ENCODE results near the gene VPS41.
"Not testable (repeated sequence)": the region's sequence is repeated elsewhere in the genome, so short reads cannot be mapped to it uniquely, and the experiment has no call there.

Gene VPS41

DNA sequence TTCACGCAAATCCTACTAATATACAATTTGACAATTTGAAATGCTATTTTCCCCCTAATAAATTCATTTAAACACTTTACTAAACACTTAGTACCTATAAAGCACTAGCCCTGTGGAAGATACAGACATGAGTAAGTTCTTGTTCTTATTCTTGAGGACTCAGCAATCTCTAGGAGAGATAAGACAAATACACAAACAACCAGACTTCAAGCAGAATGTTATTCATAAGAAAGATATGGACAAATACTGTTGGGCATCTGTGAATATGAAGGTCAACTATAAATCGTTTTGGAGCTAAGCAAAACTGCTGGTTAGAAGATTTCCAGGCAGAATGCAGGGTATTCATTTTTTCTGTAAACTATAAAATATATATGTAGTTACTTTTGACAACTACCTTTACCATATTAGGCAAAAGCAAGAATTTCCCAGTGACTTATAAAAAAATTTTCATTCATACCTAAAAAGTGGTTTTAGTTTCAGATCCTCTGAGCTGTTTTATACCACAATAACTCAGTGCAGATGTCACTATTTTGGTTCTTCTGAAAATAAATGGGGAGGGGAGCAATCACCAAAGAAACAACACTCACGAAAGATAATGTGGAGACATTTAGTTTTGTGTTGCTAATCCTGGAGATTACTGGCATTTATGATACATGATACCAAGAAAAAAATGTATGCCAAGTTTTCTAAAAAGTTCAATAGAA is 3.8 kb downstream of the VPS41 start:
- DNase-seq: no peak

- DNase-seq: no peak
Observed at GRCh38 chr7:38903057-38903456, 5.9 kb downstream of the VPS41 start.

GRCh38 chr7:38902449-38902848 is 6.5 kb downstream of the VPS41 start:
- DNase-seq: no peak

DNA sequence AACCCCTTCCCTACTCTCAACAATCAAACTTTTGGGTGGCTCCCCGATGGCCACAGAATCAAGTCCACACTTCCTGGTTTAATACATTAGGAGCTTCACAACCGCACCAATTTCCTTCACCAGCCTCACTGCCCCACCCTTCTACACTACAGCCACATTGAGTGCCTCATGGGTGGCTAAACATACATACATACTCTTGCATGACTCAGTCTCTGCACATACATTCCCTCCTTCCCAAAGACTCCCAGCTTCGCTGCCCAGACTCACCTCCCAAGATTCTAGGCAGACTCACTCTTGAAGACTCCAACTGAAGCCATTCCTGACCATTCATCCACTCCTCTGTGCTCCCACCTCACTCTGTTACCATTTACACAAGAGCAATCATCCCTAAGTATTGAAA is 15.9 kb downstream of the VPS41 start:
- DNase-seq: no peak

DNA sequence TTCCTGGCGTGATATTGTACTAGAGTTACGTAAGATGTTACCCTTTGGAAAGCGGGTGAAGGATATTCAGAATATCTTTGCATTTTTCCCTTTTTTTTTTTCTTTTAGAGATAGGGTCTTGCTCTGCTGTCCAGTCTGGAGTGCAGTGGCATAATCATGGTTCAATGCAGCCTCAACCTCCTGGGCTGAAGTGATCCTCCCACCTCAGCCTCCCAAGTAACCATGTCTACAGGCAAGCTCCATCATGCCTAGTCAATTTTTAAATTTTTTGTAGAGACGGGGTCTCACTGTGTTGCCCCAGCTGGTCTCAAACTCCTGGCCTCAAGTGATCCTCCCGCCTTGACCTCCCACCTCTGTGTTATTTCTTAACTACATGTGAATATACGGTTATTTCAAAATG is 18.4 kb downstream of the VPS41 start:
- no peak for DNase-seq

- no peak for DNase-seq
Observed at GRCh38 chr7:38889872-38890432, 19.0 kb downstream of the VPS41 start.

- no peak for DNase-seq
Observed at GRCh38 chr7:38889079-38889478, 19.9 kb downstream of the VPS41 start.

DNA sequence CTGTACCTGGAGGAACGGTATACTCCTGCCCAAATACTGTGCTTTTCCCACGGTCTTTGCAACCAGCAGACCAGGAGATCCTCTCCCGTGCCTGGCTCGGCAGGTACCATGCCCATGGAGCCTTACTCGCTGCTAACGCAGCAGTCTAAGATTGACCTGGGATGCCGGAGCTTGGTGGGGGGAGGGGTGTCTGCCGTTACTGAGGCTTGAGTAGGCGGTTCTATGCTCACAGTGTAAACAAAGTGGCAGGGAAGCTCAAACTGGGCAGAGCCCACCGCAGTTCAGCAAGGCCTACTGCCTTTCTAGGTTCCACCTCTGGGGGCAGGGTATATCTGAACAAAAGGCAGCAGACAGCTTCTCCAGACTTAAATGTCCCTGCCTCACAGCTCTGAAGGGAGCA is 22.7 kb downstream of the VPS41 start:
- DNase-seq: no peak

DNA sequence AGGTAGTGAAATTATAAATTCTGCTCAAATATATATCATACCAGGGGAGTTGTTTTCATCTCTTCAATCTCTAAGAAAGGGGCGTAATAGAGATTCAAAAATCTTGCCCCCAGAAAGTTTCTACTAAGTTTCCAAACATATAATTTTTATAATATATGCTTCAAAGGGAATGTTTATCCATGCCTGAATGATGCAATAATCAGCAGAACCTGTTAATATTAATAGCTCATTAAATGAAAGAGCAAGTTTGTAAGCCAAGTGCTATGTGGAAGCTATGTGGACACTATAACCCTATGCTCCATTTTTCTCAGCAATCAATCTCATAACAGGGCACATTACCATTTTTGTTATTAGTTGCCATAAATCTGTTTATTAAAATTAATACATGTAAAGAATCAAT is 25.3 kb downstream of the VPS41 start:
- no peak for DNase-seq

DNA sequence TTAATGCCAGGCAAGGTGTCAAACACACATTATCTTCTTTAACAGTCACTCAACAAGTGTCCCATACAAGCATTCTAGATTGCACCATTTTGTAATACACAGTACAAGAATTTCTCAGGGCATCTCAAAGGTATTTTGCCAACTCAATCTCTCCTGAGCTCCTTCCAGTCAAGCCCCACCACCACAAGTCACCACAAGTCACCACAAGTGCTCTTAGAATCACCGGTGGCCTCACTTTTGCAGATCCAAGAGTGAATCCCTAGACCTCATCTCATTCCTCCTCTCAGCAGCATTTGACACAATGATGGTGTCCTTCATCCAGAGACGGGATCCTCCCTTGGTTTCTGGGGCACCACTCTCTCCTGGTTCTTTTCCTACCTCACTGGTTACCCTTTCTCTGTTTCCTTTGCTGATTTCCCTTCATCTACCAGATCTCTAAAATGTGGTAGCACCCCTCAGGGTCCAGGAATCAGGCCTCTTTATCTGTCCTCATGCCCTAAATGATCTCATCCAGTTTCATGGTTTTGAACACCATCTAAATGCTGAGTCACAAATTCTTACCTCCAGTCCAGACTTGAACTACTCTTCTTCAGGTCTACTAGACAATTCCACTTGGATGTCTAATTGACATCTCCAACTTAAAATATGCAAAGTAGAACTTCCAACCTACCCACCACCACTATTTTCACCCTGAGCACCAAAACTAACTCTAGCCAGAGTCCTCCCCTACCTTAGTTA is 26.9 kb downstream of the VPS41 start:
- no peak for DNase-seq

DNA sequence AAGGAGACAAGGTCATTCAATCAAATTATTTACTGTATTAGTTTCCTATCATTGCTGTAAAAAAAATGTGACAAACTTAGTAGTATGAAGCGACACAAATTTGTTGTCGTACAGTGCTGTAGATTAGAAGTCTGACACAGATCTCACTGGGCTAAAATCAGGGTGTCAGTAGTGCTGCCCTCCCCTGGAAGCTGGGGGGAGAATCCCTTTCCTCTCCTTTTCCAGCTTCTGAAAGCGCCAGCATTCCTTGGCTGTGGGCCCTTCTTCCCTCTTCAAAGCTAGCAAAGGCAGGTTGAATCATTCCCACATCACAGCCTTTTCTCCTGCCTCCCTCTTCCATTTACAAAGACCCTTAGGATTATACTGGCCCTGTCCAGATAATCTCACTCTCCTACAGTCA is 28.0 kb downstream of the VPS41 start:
- DNase-seq: no peak

DNA sequence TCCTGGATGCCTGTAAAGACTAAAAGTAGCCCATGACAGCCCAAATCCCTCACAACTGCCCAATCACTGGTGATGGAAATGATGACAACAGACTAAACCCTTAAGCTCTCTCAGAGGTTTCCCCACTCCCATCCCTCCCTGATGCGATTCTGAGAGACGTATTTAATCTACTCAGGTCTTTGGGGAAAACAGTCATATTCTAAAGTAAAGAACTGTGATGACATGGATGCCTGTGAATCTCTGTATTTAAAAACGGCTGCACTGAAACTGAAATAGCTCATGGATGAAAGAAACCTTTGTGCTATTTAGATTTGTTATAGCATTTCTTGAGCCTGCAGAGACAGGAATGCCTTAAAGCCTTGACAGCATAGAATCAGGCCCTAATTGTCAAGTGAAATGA is 28.5 kb downstream of the VPS41 start:
- no peak for DNase-seq

DNA sequence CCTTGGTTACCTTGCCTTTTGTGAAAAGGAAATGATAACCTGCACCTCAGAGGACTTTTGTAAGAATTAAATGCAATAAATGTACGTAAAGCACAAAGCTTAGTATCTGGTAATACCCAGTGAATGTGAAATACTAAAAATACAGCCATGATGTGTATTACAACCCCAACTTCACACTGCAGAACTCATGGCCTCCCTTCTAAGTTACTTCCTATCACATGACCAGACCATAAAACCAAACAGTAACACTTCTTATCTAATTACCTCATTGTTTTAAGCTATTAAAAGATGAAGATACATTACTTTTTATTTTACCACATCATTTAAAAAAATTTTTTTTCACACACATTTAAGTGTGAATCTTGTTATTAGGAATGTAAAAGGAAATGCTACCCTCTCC is 29.0 kb downstream of the VPS41 start:
- DNase-seq: no peak

DNA sequence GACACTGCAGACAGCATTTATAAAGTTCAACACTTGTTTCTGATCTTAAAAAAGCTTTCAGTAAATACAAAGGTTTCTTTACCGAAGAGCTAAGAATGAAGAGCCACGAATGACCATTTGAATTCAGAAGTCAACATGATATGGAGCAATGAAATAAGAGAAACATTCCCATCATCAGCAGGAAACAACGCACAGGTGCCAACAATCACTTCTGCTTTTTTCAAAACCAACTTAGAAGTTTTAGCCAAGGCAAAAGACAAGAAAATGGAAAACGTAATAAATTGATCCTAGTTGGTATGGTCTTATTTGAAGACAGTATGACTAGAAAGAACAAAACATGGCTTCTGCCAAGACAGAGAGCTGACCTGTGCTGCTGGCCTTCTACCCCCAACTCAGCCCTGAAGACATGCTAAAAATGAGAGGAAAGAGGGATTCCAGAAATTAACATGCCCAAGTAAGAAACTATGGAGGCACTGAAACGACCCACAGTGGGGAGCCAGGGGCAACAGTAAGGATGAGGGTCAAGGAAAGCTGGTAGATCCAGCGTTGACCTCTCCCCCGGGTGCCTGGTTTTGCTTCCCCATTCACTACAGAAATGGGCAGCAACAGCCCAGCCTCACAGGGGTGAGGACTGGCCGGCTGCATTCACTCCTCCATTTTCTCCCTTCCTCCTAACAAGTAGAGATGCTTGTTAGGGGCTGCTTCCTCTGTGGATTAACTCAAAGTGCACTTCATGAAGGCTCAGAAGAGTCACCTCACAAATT is 30.1 kb downstream of the VPS41 start:
- DNase-seq: no peak

DNA sequence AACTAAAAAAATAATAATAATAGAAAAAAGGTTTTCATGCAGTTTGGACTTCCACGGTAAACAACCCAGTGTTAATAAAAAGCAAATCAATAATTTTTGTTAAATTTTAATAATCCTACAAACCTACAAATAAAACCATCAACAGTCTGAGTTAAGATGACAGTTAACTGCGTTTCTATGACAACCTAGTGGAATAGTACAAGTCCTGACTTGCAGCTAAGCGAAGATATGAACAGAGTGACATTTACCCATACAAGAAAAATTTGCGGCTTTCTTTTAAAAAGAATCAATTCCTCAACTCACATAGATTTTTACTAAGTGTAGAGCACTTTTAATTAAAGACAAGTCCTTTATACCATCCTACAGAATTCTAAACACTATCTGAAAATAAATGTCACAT is 35.6 kb downstream of the VPS41 start:
- DNase-seq: no peak

GRCh38 chr7:38872202-38872601 is 36.8 kb downstream of the VPS41 start:
- no peak for DNase-seq

- DNase-seq: no peak
Observed at GRCh38 chr7:38870147-38870546, 38.8 kb downstream of the VPS41 start.

DNA sequence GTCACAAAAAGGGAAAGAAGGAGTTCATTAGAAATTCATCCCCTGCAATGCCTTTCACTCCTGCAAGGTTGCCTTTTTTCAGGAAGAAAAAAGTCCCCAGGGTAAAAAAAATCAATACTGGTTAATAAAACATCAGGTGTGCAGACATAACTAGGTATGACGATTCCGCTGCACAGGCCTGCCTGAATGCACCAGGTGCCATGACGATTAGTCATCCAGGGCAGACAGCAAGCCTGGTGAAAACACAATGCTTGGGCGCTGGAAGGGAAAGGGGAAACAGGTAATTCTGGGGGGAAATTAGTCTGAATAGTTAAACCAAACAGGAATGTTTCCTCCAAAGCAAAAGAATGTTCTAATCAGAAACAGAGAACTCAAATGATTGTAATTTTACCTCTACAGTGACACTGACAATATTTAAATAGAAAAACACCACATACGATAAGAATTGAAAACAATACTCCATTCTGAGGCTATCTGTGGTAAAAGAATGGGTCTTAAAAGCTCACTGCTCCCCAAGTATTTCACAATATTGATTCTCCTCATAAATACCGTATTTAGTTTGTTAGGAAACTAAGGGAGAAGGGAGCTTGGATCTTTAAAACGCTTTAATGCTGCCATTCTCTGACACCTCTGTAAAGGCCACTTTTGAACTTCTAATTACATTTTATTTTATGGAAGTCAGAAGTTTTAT is 45.2 kb downstream of the VPS41 start:
- DNase-seq: no peak

DNA sequence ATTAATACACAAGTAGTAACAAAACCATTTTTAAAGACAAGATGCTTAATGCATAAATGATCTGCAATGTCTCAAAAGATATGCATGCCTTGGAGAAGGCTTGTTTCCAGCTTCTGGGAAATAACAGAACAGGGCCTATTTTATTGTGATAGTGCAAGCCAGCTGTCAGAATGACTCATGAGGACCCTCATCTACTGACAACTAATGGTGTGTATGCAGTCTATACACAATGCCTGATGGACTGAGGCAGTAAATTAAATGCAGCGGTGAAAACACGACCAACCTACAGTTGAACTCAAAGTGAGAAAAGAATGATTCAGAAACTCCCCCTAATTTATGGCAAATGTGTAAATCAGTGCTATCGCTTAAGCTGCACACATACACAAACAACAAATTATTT is 46.3 kb downstream of the VPS41 start:
- no peak for DNase-seq

- DNase-seq: no peak
Observed at GRCh38 chr7:38858259-38858884, 50.6 kb downstream of the VPS41 start.

DNA sequence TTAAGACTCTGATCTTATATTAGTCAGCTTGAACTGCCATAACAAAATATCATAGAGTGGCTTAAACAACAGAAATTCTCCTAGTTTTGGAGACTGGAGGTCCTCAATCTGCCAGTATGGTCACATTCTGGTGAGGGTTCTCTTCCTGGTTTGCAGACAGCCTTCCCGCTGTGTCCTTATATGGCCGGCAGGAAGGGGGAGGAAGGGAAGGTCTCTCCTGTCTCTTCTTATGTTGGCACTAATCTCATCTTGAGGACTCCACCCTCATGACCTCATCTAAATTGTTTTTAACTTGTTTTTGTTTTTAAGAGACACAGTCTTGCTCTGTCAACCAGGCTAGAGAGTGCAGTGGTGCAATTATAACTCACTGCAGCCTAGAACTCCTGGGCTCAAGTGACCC is 53.1 kb downstream of the VPS41 start:
- DNase-seq: no peak

DNA sequence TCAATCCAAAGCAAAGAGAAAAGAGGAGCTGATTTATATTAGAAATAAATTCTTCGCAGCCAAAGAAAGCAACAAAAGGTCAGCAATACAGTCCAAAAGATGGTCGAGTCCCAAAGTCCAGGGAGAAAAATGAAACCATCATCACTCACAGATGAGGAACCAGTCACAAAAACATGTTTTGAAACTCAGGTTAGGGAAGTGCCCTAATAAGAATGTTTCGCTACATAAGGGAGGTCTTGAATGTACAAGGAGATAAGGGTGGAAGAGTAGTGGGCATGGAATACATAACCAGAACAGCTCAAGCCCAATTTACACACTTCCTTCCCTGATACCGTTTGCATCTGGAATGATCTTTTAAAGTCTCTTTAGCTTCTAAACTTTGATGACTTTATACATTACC is 53.6 kb downstream of the VPS41 start:
- DNase-seq: no peak

DNA sequence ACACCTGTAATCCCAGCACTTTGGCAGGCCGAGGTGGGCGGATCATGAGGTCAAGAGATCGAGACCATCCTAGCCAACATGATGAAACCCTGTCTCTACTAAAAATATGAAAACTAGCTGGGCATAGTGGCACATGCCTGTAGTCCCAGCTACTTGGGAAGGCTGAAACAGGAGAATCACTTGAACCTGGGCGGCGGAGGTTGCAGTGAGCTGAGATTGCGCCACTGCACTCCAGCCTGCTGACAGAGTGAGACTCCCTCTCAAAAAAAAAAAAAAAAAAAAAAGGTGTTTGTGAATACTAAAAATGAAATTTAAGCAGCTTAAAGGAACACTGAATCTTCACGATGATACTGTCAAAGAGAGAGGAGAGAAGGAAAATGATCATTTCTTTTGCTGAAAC is 54.0 kb downstream of the VPS41 start:
- DNase-seq: not testable (repeated sequence)
